HEK293T (cell line): Measurements from ENCODE around the gene LCLAT1.

Experiments used
- ARNT ChIP-seq: fragments of 450-650 bp; IDR thresholded peaks from 2 replicates; pipeline ENCODE4 v1.6.1; 2017; ENCODE audit warnings: mild to moderate bottlenecking
- BHLHE40 ChIP-seq: fragments of 450-650 bp; IDR thresholded peaks from 2 replicates; pipeline ENCODE4 v1.6.1; 2016; ENCODE audit warnings: mild to moderate bottlenecking, moderate library complexity, borderline replicate concordance
- CTBP1 ChIP-seq: fragments of 450-650 bp; IDR thresholded peaks from 2 replicates; pipeline ENCODE4 v1.6.1; 2016; ENCODE audit warnings: borderline replicate concordance
- FOXK2 ChIP-seq: fragments of 450-650 bp; IDR thresholded peaks from 2 replicates; pipeline ENCODE4 v1.6.1; 2016; ENCODE audit warnings: mild to moderate bottlenecking
- FOXM1 ChIP-seq: fragments of 450-650 bp; IDR thresholded peaks from 2 replicates; pipeline ENCODE4 v1.6.1; 2017; ENCODE audit warnings: mild to moderate bottlenecking, borderline replicate concordance
- HDGF ChIP-seq: fragments of 450-650 bp; IDR thresholded peaks from 2 replicates; pipeline ENCODE4 v1.6.1; 2017; ENCODE audit warnings: antibody characterized with exemption, borderline replicate concordance
- L3MBTL2 ChIP-seq: fragments of 450-650 bp; conservative IDR thresholded peaks from 2 replicates; pipeline ENCODE4 v1.6.1; 2016; ENCODE audit warnings: mild to moderate bottlenecking
- SUZ12 ChIP-seq: fragments of 450-650 bp; IDR thresholded peaks from 2 replicates; pipeline ENCODE4 v1.6.1; 2016; ENCODE audit warnings: mild to moderate bottlenecking

DNA sequence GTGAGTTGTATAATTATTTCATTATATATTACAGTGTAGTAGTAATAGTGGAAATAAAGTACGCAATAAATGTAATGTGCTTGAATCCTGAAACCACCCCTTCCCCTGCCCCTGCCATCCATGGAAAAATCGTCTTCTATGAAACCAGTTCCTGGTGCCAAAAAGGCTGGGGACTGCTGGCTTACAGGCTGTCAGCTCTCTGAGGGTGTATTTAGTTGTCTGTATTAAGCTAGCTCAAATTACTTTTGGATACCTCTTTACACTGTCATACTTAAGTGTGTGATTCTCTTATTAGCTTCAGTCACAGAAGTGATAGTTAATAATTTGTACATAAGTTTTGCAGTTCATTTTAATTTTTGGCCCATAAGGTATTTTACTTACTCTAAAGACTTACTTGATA lies 29.6 kb downstream of the LCLAT1 start:
- no peak for TF ChIP-seq BHLHE40
- no peak for TF ChIP-seq ARNT
- no peak for TF ChIP-seq CTBP1
- no peak for TF ChIP-seq SUZ12
- TF ChIP-seq FOXK2, result no peak
- TF ChIP-seq HDGF, result no peak
- no peak for TF ChIP-seq L3MBTL2
- no peak for TF ChIP-seq FOXM1
